PC-3 (cell line): Measurements from ENCODE around the gene KCTD2. TPM values are rescaled to one million over a fixed set of nuclear protein-coding genes. Genes with fewer than 3 reads are reported as not detected.
"Not testable (repeated sequence)": the region's sequence is repeated elsewhere in the genome, so short reads cannot be mapped to it uniquely, and the experiment has no call there.

ENCODE experiments used
- ATAC-seq: fragments of 200-7000 bp; cut with Tn5 transposase; 2 replicates; pipeline ENCODE4 v1.9.1; 2020; ENCODE audit warnings: mild to moderate bottlenecking, moderate library complexity
- BruUV-seq: library from RNA; stranded (reverse); fragments of 400-500 nt; replicated peaks from 2 replicates; lab custom pipeline; 2021; lab: Mats Ljungman, UMichigan
- CTCF ChIA-PET: fragments of 300-600 bp; sonication (Branson Sonifier 250); formaldehyde crosslinking; loops from one replicate; lab custom pipeline; 2022; ENCODE audit warnings: antibody characterized with exemption; lab: Charles Lee
- POLR2A ChIA-PET: fragments of 300-600 bp; sonication (Branson Sonifier 250); formaldehyde crosslinking; loops from one replicate; lab custom pipeline; 2022; ENCODE audit warnings: antibody characterized with exemption; ENCODE audit not compliant: unreplicated experiment; lab: Charles Lee
- DNase-seq: peaks from one replicate; pipeline ENCODE4 v3.0.0-alpha.2; 2015
- H2AFZ ChIP-seq: fragments of 300-600 bp; sonication (generic); 2 replicates; pipeline ENCODE4 v1.6.0; 2016; ENCODE audit warnings: antibody characterized with exemption, low read length
- H3F3A ChIP-seq: fragments of 300-600 bp; sonication (generic); one replicate; pipeline ENCODE4 v1.6.0; 2017; ENCODE audit warnings: antibody characterized with exemption, low read length, control low read depth, mild to moderate bottlenecking; ENCODE audit not compliant: unreplicated experiment
- H3K27ac ChIP-seq: fragments of 300-600 bp; sonication (generic); 2 replicates; pipeline ENCODE4 v1.5.1; 2016; ENCODE audit warnings: mild to moderate bottlenecking, low read length
- H3K27me3 ChIP-seq: fragments of 300-600 bp; sonication (generic); 2 replicates; pipeline ENCODE4 v1.6.1; 2016; ENCODE audit warnings: low read length, mixed read lengths
- H3K36me3 ChIP-seq: fragments of 300-600 bp; sonication (generic); 2 replicates; pipeline ENCODE4 v1.6.1; 2016; ENCODE audit warnings: low read depth, mixed run types, low read length, mixed read lengths
- H3K4me1 ChIP-seq: fragments of 300-600 bp; sonication (generic); 2 replicates; pipeline ENCODE4 v1.5.1; 2016; ENCODE audit warnings: low read length; ENCODE audit not compliant: insufficient read depth
- H3K4me2 ChIP-seq: fragments of 300-600 bp; sonication (generic); 2 replicates; pipeline ENCODE4 v1.6.0; 2016; ENCODE audit warnings: low read length
- H3K4me3 ChIP-seq: fragments of 300-600 bp; sonication (generic); 2 replicates; pipeline ENCODE4 v1.5.1; 2016; ENCODE audit warnings: mild to moderate bottlenecking, low read length, mixed read lengths
- H3K79me2 ChIP-seq: fragments of 300-600 bp; sonication (generic); 2 replicates; pipeline ENCODE4 v1.6.1; 2017; ENCODE audit warnings: low read length, mixed read lengths
- H3K9ac ChIP-seq: fragments of 300-600 bp; sonication (generic); 2 replicates; pipeline ENCODE4 v1.6.0; 2016; ENCODE audit warnings: mild to moderate bottlenecking, low read length
- H3K9me2 ChIP-seq: fragments of 300-600 bp; sonication (generic); replicated peaks from 2 replicates; pipeline ENCODE4 v1.6.1; 2016; ENCODE audit warnings: mixed run types, low read length, mixed read lengths
- H3K9me3 ChIP-seq: fragments of 300-600 bp; sonication (generic); 2 replicates; pipeline ENCODE4 v1.6.1; 2016; ENCODE audit warnings: low read length, mixed read lengths
- H4K20me1 ChIP-seq: fragments of 300-600 bp; sonication (generic); 2 replicates; pipeline ENCODE4 v1.6.1; 2016; ENCODE audit warnings: low read length, mixed read lengths
- CTCF ChIP-seq: fragments of 300-600 bp; sonication (generic); conservative IDR thresholded peaks from 2 replicates; pipeline ENCODE4 v1.5.1; 2017; ENCODE audit warnings: antibody characterized with exemption, low read depth, mild to moderate bottlenecking, low read length
- EZH2 ChIP-seq: fragments of 300-600 bp; sonication (generic); IDR thresholded peaks from one replicate; pipeline ENCODE4 v1.6.1; 2017; ENCODE audit warnings: antibody characterized with exemption, mild to moderate bottlenecking, low read length; ENCODE audit not compliant: unreplicated experiment
- EZH2phosphoT487 ChIP-seq: fragments of 300-600 bp; sonication (generic); IDR thresholded peaks from 2 replicates; pipeline ENCODE4 v1.6.1; 2018; ENCODE audit warnings: mild to moderate bottlenecking, antibody characterized with exemption, low read length, borderline replicate concordance
- intact Hi-C: fragments of 100-400 bp; cut with micrococcal nuclease; formaldehyde crosslinking; loops from 2 replicates; pipeline ENCODE4 v1.9.0; 2023
- total RNA-seq: library from RNA; depleted of rRNA; stranded (reverse); fragments of >200 nt; gene quantifications from 2 replicates; pipeline ENCODE4 v1.2.3, GENCODE V29; 2014

The KCTD2 gene
- total RNA-seq, 1 experiment from 2014 or later = 28.0 TPM

GRCh38 chr17:75044716-75045115 lies 2.3 kb upstream of the KCTD2 start:
- Histone ChIP-seq H3K9me2 (no peaks in the 10 kb centered on the region), H3F3A (no peaks in the 10 kb centered on the region), H3K4me3 (no peak overlapping the region), H3K4me1 (peaks cover 13% of the 10 kb centered on the region), H3K4me2 (no peak overlapping the region), H3K9me3 (no peaks in the 10 kb centered on the region), H3K9ac (no peak overlapping the region), H3K27ac (no peak overlapping the region), H3K27me3 (no peaks in the 10 kb centered on the region), H3K79me2 (peaks cover 48% of the 10 kb centered on the region), H3K36me3 (peaks cover 24% of the 10 kb centered on the region), H2AFZ (no peak overlapping the region), H4K20me1 (no peaks in the 10 kb centered on the region)
- intact Hi-C loops = no loop called here
- ChIA-PET POLR2A (no interaction called here), CTCF (no interaction called here)
- ATAC-seq (no peak), DNase-seq (no peak)
- no TSS peak for BruUV-seq
- no peak for TF ChIP-seq EZH2phosphoT487
- no peak for TF ChIP-seq CTCF
- TF ChIP-seq EZH2 = no peak

GRCh38 chr17:75045946-75046406 lies 1.0 kb upstream of the KCTD2 start:
- DNase-seq, H3K27me3 ChIP-seq, H4K20me1 ChIP-seq, BruUV-seq, CTCF ChIA-PET, H3F3A ChIP-seq, H3K9me3 ChIP-seq, H3K9me2 ChIP-seq, ATAC-seq: not testable (repeated sequence)
- Histone ChIP-seq H3K4me3 (peak overlapping the region; percentile 99), H3K27ac (peak overlapping the region; percentile 79), H3K36me3 (peaks cover 21% of the 10 kb centered on the region), H3K4me2 (peak overlapping the region; percentile 86), H3K4me1 (peaks cover 13% of the 10 kb centered on the region), H3K79me2 (peaks cover 50% of the 10 kb centered on the region), H2AFZ (peak overlapping the region; percentile 87; the same call in 1 of the 2 replicates), H3K9ac (peak overlapping the region; percentile 96)
- intact Hi-C loops = loop anchor here (1.0 kb wide), 1 partner anchor 11 kb away; no protein-coding TSS in a partner anchor
- POLR2A ChIA-PET = interaction anchor here (0.7 kb wide), 1 partner anchor 1305 kb away, joined by 3 read pairs; no protein-coding TSS in a partner anchor

GRCh38 chr17:75047398-75048098 lies 523 bp downstream of the KCTD2 start:
- H3F3A ChIP-seq = no peaks in the 10 kb centered on the region
- no peaks in the 10 kb centered on the region for H3K27me3 ChIP-seq
- CTCF ChIA-PET = interaction anchor here (1.3 to 1.6 kb wide), 2 partner anchors 12 to 86 kb away, joined by 6 read pairs; no protein-coding TSS in a partner anchor
- intact Hi-C loops = no loop called here
- H4K20me1 ChIP-seq = no peaks in the 10 kb centered on the region
- no peaks in the 10 kb centered on the region for H3K9me3 ChIP-seq
- H3K4me3 ChIP-seq = peak overlapping the region; percentile 99
- DNase-seq (no peak), ATAC-seq (peak; percentile 7)
- peaks cover 50% of the 10 kb centered on the region for H3K79me2 ChIP-seq
- POLR2A ChIA-PET = interaction anchor here (0.5 to 0.6 kb wide), 3 partner anchors 49 to 528 kb away, joined by 3 to 4 read pairs (median 3); no protein-coding TSS in a partner anchor
- no peak for TF ChIP-seq EZH2
- peaks cover 13% of the 10 kb centered on the region; the same call in 1 of the 2 replicates for H3K36me3 ChIP-seq
- H3K27ac ChIP-seq = no peak overlapping the region; the same call in 1 of the 2 replicates
- no peaks in the 10 kb centered on the region for H3K9me2 ChIP-seq
- H3K9ac ChIP-seq = peak overlapping the region; percentile 81
- H3K4me2 ChIP-seq = peak overlapping the region; percentile 95
- H3K4me1 ChIP-seq = peaks cover 13% of the 10 kb centered on the region
- no TSS peak for BruUV-seq
- peak overlapping the region; percentile 29 for H2AFZ ChIP-seq
